Activated naive CD4-positive, alpha-beta T cell treated with anti-CD3 and anti-CD28 coated beads, Interleukin-2, amount 50 U/mL, for 24 hours (primary cell): ENCODE data around the gene PDGFD.

Experiments used
- H3K27ac Mint-ChIP-seq: one replicate; pipeline ENCODE4 v1.8.0; 2021; ENCODE audit warnings: mild to moderate bottlenecking, mixed read lengths
- H3K27me3 Mint-ChIP-seq: one replicate; pipeline ENCODE4 v1.8.0; 2021; ENCODE audit warnings: mixed read lengths
- H3K36me3 Mint-ChIP-seq: one replicate; pipeline ENCODE4 v1.8.0; 2021; ENCODE audit warnings: mixed read lengths
- H3K4me1 Mint-ChIP-seq: one replicate; pipeline ENCODE4 v1.8.0; 2021; ENCODE audit warnings: mixed read lengths
- H3K4me3 Mint-ChIP-seq: one replicate; pipeline ENCODE4 v1.8.0; 2021; ENCODE audit warnings: mild to moderate bottlenecking, mixed read lengths
- H3K9me3 Mint-ChIP-seq: one replicate; pipeline ENCODE4 v1.8.0; 2021; ENCODE audit warnings: mixed read lengths

The PDGFD gene

GRCh38 chr11:103897160-103897936 is 266.6 kb downstream of the PDGFD start:
- H3K9me3 Mint-ChIP-seq = peaks cover 5% of the 10 kb centered on the region
- H3K27me3 Mint-ChIP-seq = peaks cover 1% of the 10 kb centered on the region
- no peaks in the 10 kb centered on the region for H3K36me3 Mint-ChIP-seq
- H3K4me1 Mint-ChIP-seq = no peaks in the 10 kb centered on the region
- no peak overlapping the region for H3K27ac Mint-ChIP-seq
- no peak overlapping the region for H3K4me3 Mint-ChIP-seq

GRCh38 chr11:103895106-103895505 is 268.8 kb downstream of the PDGFD start:
- Mint-ChIP-seq H3K9me3 (peaks cover 5% of the 10 kb centered on the region), H3K27ac (no peak overlapping the region), H3K36me3 (no peaks in the 10 kb centered on the region), H3K27me3 (peaks cover 1% of the 10 kb centered on the region), H3K4me3 (no peak overlapping the region), H3K4me1 (no peaks in the 10 kb centered on the region)

GRCh38 chr11:103894673-103895072 is 269.3 kb downstream of the PDGFD start:
- Mint-ChIP-seq H3K9me3 (peaks cover 9% of the 10 kb centered on the region), H3K27ac (no peak overlapping the region)

GRCh38 chr11:103894034-103894433 is 269.9 kb downstream of the PDGFD start:
- Mint-ChIP-seq H3K27ac (no peak overlapping the region), H3K27me3 (peaks cover 1% of the 10 kb centered on the region), H3K4me1 (no peaks in the 10 kb centered on the region), H3K9me3 (peaks cover 10% of the 10 kb centered on the region), H3K4me3 (no peak overlapping the region), H3K36me3 (no peaks in the 10 kb centered on the region)

More at GRCh38 chr11:103894673-103895072, 269.3 kb downstream of the PDGFD start:
- no peak overlapping the region for H3K4me3 Mint-ChIP-seq
- H3K36me3 Mint-ChIP-seq = no peaks in the 10 kb centered on the region
- H3K27me3 Mint-ChIP-seq = peaks cover 1% of the 10 kb centered on the region
- H3K4me1 Mint-ChIP-seq = no peaks in the 10 kb centered on the region

- Mint-ChIP-seq H3K9me3 (peaks cover 10% of the 10 kb centered on the region), H3K4me1 (no peaks in the 10 kb centered on the region), H3K27ac (no peak overlapping the region), H3K4me3 (no peak overlapping the region), H3K27me3 (peaks cover 1% of the 10 kb centered on the region), H3K36me3 (no peaks in the 10 kb centered on the region)
Measured at GRCh38 chr11:103893371-103893770, 270.6 kb downstream of the PDGFD start.

GRCh38 chr11:103892603-103893002 is 271.3 kb downstream of the PDGFD start:
- no peak overlapping the region for H3K27ac Mint-ChIP-seq
- H3K36me3 Mint-ChIP-seq = no peaks in the 10 kb centered on the region
- no peak overlapping the region for H3K4me3 Mint-ChIP-seq
- peaks cover 10% of the 10 kb centered on the region for H3K9me3 Mint-ChIP-seq
- peaks cover 1% of the 10 kb centered on the region for H3K27me3 Mint-ChIP-seq
- no peaks in the 10 kb centered on the region for H3K4me1 Mint-ChIP-seq

- Mint-ChIP-seq H3K27me3 (peaks cover 1% of the 10 kb centered on the region), H3K4me1 (no peaks in the 10 kb centered on the region), H3K36me3 (no peaks in the 10 kb centered on the region), H3K27ac (no peak overlapping the region), H3K9me3 (peaks cover 10% of the 10 kb centered on the region), H3K4me3 (no peak overlapping the region)
Measured at GRCh38 chr11:103890654-103891053, 273.3 kb downstream of the PDGFD start.

- H3K4me1 Mint-ChIP-seq = no peaks in the 10 kb centered on the region
- no peak overlapping the region for H3K4me3 Mint-ChIP-seq
- H3K9me3 Mint-ChIP-seq = peaks cover 7% of the 10 kb centered on the region
- no peak overlapping the region for H3K27ac Mint-ChIP-seq
- peaks cover 1% of the 10 kb centered on the region for H3K27me3 Mint-ChIP-seq
- H3K36me3 Mint-ChIP-seq = no peaks in the 10 kb centered on the region
Measured at GRCh38 chr11:103889679-103890078, 274.3 kb downstream of the PDGFD start.

- Mint-ChIP-seq H3K36me3 (no peaks in the 10 kb centered on the region), H3K4me1 (no peaks in the 10 kb centered on the region), H3K4me3 (no peak overlapping the region), H3K27me3 (no peaks in the 10 kb centered on the region), H3K9me3 (peaks cover 5% of the 10 kb centered on the region), H3K27ac (no peak overlapping the region)
Measured at GRCh38 chr11:103888541-103888951, 275.4 kb downstream of the PDGFD start.

- H3K27me3 Mint-ChIP-seq = no peaks in the 10 kb centered on the region
- H3K27ac Mint-ChIP-seq = no peak overlapping the region
- H3K36me3 Mint-ChIP-seq = no peaks in the 10 kb centered on the region
- H3K4me3 Mint-ChIP-seq = no peak overlapping the region
- no peaks in the 10 kb centered on the region for H3K4me1 Mint-ChIP-seq
- H3K9me3 Mint-ChIP-seq = peaks cover 5% of the 10 kb centered on the region
Measured at GRCh38 chr11:103887001-103887658, 276.8 kb downstream of the PDGFD start.

- Mint-ChIP-seq H3K9me3 (peaks cover 5% of the 10 kb centered on the region), H3K36me3 (no peaks in the 10 kb centered on the region), H3K27ac (no peak overlapping the region)
Measured at GRCh38 chr11:103883856-103884255, 280.1 kb downstream of the PDGFD start.

GRCh38 chr11:103883291-103883690 is 280.7 kb downstream of the PDGFD start:
- no peak overlapping the region for H3K27ac Mint-ChIP-seq
- H3K9me3 Mint-ChIP-seq = peaks cover 6% of the 10 kb centered on the region
- H3K36me3 Mint-ChIP-seq = no peaks in the 10 kb centered on the region
- no peaks in the 10 kb centered on the region for H3K27me3 Mint-ChIP-seq
- no peak overlapping the region for H3K4me3 Mint-ChIP-seq
- no peaks in the 10 kb centered on the region for H3K4me1 Mint-ChIP-seq

More at GRCh38 chr11:103883856-103884255, 280.1 kb downstream of the PDGFD start:
- Mint-ChIP-seq H3K4me3 (no peak overlapping the region), H3K27me3 (no peaks in the 10 kb centered on the region), H3K4me1 (no peaks in the 10 kb centered on the region)

GRCh38 chr11:103881584-103881983 is 282.4 kb downstream of the PDGFD start:
- no peak overlapping the region for H3K27ac Mint-ChIP-seq
- H3K9me3 Mint-ChIP-seq = peaks cover 6% of the 10 kb centered on the region
- H3K27me3 Mint-ChIP-seq = no peaks in the 10 kb centered on the region
- H3K4me3 Mint-ChIP-seq = no peak overlapping the region
- H3K4me1 Mint-ChIP-seq = no peaks in the 10 kb centered on the region
- no peaks in the 10 kb centered on the region for H3K36me3 Mint-ChIP-seq

GRCh38 chr11:103880968-103881367 is 283.0 kb downstream of the PDGFD start:
- H3K4me3 Mint-ChIP-seq = no peak overlapping the region
- H3K27ac Mint-ChIP-seq = no peak overlapping the region
- no peaks in the 10 kb centered on the region for H3K27me3 Mint-ChIP-seq
- no peaks in the 10 kb centered on the region for H3K4me1 Mint-ChIP-seq
- peaks cover 6% of the 10 kb centered on the region for H3K9me3 Mint-ChIP-seq
- H3K36me3 Mint-ChIP-seq = no peaks in the 10 kb centered on the region

- H3K36me3 Mint-ChIP-seq = no peaks in the 10 kb centered on the region
- peaks cover 6% of the 10 kb centered on the region for H3K9me3 Mint-ChIP-seq
- no peak overlapping the region for H3K4me3 Mint-ChIP-seq
- H3K27ac Mint-ChIP-seq = no peak overlapping the region
- H3K4me1 Mint-ChIP-seq = no peaks in the 10 kb centered on the region
- no peaks in the 10 kb centered on the region for H3K27me3 Mint-ChIP-seq
Measured at GRCh38 chr11:103878646-103879045, 285.3 kb downstream of the PDGFD start.

- H3K4me1 Mint-ChIP-seq = no peaks in the 10 kb centered on the region
- no peaks in the 10 kb centered on the region for H3K27me3 Mint-ChIP-seq
- no peak overlapping the region for H3K4me3 Mint-ChIP-seq
- peaks cover 6% of the 10 kb centered on the region for H3K9me3 Mint-ChIP-seq
- H3K27ac Mint-ChIP-seq = no peak overlapping the region
- no peaks in the 10 kb centered on the region for H3K36me3 Mint-ChIP-seq
Measured at GRCh38 chr11:103877221-103877620, 286.7 kb downstream of the PDGFD start.
